Keratinocyte (primary cell): Measurements from ENCODE around the gene RANBP3.

Source experiments
- CTCF ChIP-seq, 3 experiments: IDR thresholded peaks in 1 of 3; conservative IDR thresholded peaks in 1 of 3; optimal IDR thresholded peaks in 1 of 3; 2 replicates in 2 of 3; 3 replicates in 1 of 3; pipeline versions ENCODE3 to v1.5.1; 2011; ENCODE audit warnings: low read length in 3 of 3, mild to moderate bottlenecking in 3 of 3, moderate library complexity in 2 of 3, control low read depth in 1 of 3, inconsistent platforms in 1 of 3; ENCODE audit not compliant: insufficient read depth in 2 of 3; ENCODE audit errors: extremely low read depth in 1 of 3
- EZH2 ChIP-seq: IDR thresholded peaks from one replicate; pipeline ENCODE4 v1.6.1; 2012; ENCODE audit warnings: inconsistent platforms, mild to moderate bottlenecking, low read length, moderate library complexity

- TF ChIP-seq EZH2, result no peak
- no peak for TF ChIP-seq CTCF (optimal IDR thresholded peaks at IDR 0.05 in 1 of 3, IDR thresholded peaks at IDR 0.05 in 1 of 3, conservative IDR thresholded peaks at IDR 0.05 in 1 of 3; ENCODE audit: extremely low read depth in 1 of 3, insufficient read depth in 2 of 3, low read length in 3 of 3)
These were observed 42.3 kb downstream of the RANBP3 start for GRCh38 chr19:5935473-5936291.
